Parathyroid adenoma (tissue), 2 donors: ENCODE data around the gene NHS.

Source experiments
- H2AFZ ChIP-seq: fragments of 300-600 bp; sonication (generic); one replicate; pipeline ENCODE4 v1.7.0; 2017; ENCODE audit warnings: antibody characterized with exemption, mild to moderate bottlenecking
- H3K27ac ChIP-seq: fragments of 300-600 bp; sonication (generic); one replicate; pipeline ENCODE4 v1.7.0; 2017
- H3K27me3 ChIP-seq: fragments of 300-600 bp; sonication (generic); one replicate; pipeline ENCODE4 v1.7.0; 2017; ENCODE audit warnings: low read length; ENCODE audit not compliant: control insufficient read depth, insufficient read depth
- H3K36me3 ChIP-seq: fragments of 300-600 bp; sonication (generic); one replicate; pipeline ENCODE4 v1.7.0; 2017; ENCODE audit warnings: low read length; ENCODE audit not compliant: control insufficient read depth, insufficient read depth
- H3K4me1 ChIP-seq: fragments of 300-600 bp; sonication (generic); one replicate; pipeline ENCODE4 v1.7.0; 2017; ENCODE audit warnings: control low read depth
- H3K4me2 ChIP-seq: fragments of 300-600 bp; sonication (generic); one replicate; pipeline ENCODE4 v1.7.0; 2017; ENCODE audit warnings: low read length
- H3K4me3 ChIP-seq: fragments of 300-600 bp; sonication (generic); one replicate; pipeline ENCODE4 v1.7.0; 2017; ENCODE audit warnings: low read depth, low read length
- H3K79me2 ChIP-seq: fragments of 300-600 bp; sonication (generic); one replicate; pipeline ENCODE4 v1.7.0; 2017; ENCODE audit warnings: control low read depth
- H3K9ac ChIP-seq: fragments of 300-600 bp; sonication (generic); one replicate; pipeline ENCODE4 v1.7.0; 2017; ENCODE audit warnings: mild to moderate bottlenecking
- H3K9me3 ChIP-seq: fragments of 300-600 bp; sonication (generic); one replicate; pipeline ENCODE4 v1.7.0; 2017; ENCODE audit warnings: low read length; ENCODE audit not compliant: control insufficient read depth
- TF ChIP-seq, protein P1 (sequence below): fragments of 300-600 bp; sonication (generic); IDR thresholded peaks from one replicate; pipeline ENCODE4 v1.7.0; 2017; ENCODE audit warnings: antibody characterized with exemption, mild to moderate bottlenecking
- donor health status: primary hyperparathyroidism.

The NHS gene

DNA sequence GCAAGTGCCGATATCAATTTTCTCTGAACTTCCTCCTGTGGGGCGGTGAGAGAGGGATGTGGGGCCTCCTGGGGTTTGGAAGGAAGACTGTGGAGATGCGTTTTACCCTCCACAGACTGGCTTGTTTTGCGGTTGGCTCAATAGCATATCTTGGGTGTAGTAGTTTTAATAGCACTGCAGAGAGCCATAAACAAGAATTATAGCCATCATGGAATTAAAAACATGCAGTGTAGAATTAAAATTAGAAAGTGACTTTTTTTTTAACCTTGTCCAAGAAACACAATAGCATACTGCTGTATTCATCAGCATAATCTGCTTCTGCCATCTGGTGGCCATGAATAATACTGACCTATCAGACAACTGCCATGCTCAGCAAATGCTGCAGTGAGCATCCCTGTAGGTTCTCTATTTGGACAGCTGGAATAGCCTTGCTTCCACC is 315.0 kb downstream of the NHS start:
- Histone ChIP-seq H3K27me3 (no peaks in the 10 kb centered on the region), H3K79me2 (no peaks in the 10 kb centered on the region), H3K9me3 (no peaks in the 10 kb centered on the region), H3K36me3 (no peaks in the 10 kb centered on the region), H3K4me3 (no peak overlapping the region), H2AFZ (no peak overlapping the region), H3K27ac (no peak overlapping the region), H3K9ac (no peak overlapping the region), H3K4me1 (no peaks in the 10 kb centered on the region), H3K4me2 (no peak overlapping the region)
- TF ChIP-seq, protein P1, sequence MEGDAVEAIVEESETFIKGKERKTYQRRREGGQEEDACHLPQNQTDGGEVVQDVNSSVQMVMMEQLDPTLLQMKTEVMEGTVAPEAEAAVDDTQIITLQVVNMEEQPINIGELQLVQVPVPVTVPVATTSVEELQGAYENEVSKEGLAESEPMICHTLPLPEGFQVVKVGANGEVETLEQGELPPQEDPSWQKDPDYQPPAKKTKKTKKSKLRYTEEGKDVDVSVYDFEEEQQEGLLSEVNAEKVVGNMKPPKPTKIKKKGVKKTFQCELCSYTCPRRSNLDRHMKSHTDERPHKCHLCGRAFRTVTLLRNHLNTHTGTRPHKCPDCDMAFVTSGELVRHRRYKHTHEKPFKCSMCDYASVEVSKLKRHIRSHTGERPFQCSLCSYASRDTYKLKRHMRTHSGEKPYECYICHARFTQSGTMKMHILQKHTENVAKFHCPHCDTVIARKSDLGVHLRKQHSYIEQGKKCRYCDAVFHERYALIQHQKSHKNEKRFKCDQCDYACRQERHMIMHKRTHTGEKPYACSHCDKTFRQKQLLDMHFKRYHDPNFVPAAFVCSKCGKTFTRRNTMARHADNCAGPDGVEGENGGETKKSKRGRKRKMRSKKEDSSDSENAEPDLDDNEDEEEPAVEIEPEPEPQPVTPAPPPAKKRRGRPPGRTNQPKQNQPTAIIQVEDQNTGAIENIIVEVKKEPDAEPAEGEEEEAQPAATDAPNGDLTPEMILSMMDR, result peak; percentile 60

DNA sequence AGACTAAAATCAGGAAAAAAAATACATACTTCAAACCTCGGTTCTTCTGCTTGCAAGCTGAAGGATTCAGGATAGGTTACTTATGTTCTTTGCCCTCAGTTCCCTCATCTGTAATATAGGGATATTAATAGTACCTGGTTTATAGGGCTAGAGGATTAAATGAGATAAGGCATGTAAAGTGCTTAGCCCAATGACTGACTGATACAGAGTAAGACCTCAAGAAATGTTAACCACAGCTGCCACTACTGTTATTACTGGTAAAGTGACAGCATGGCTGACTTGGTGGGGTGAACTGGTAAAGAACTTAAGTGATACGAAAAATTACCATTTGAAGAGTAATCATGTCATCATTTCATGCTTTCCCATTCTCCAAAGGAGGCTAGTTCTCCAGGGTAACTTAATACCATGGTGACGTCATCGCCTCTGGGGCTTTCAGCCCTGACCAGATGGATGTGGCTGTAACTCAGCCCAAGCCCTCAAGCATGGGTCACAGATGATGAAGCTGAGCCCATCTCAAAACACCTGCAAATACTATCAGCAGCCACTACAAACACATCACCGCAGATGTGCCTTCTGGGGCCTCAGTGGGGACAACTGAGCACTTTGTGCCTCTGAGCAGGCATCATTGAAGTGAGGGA is 317.8 kb downstream of the NHS start:
- Histone ChIP-seq H3K4me1 (no peaks in the 10 kb centered on the region), H3K27ac (no peak overlapping the region), H3K9ac (no peak overlapping the region), H3K4me3 (no peak overlapping the region), H3K36me3 (no peaks in the 10 kb centered on the region), H3K9me3 (no peaks in the 10 kb centered on the region), H3K27me3 (no peaks in the 10 kb centered on the region), H2AFZ (no peak overlapping the region), H3K79me2 (no peaks in the 10 kb centered on the region), H3K4me2 (no peak overlapping the region)
- TF ChIP-seq, protein P1, result no peak

DNA sequence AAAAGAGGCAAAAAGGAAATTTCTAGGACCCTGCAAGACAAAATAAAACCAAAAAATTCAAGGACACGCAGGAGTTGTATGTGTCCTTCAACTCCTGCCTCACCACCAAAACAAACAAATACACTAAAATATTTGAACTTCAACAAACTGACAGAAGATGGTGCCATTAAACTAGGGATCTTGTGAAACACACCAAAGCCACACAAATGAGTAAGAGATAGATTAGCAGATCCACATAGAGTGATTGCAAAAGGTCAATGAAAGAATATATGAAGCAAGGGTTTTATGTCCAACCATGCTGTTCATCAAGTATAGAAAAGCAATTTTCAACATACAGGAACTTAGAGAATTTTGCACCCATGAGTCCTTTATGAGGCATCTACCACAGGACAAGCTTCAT is 322.2 kb downstream of the NHS start:
- H3K9me3 ChIP-seq, result no peaks in the 10 kb centered on the region
- H3K4me1 ChIP-seq, result no peaks in the 10 kb centered on the region
- no peaks in the 10 kb centered on the region for H3K27me3 ChIP-seq
- H3K27ac ChIP-seq, result no peak overlapping the region
- no peak overlapping the region for H3K9ac ChIP-seq
- no peak overlapping the region for H3K4me2 ChIP-seq
- H3K36me3 ChIP-seq, result no peaks in the 10 kb centered on the region
- TF ChIP-seq, protein P1, result no peak
- no peak overlapping the region for H3K4me3 ChIP-seq
- H2AFZ ChIP-seq, result peak overlapping the region; percentile 8
- H3K79me2 ChIP-seq, result no peaks in the 10 kb centered on the region

DNA sequence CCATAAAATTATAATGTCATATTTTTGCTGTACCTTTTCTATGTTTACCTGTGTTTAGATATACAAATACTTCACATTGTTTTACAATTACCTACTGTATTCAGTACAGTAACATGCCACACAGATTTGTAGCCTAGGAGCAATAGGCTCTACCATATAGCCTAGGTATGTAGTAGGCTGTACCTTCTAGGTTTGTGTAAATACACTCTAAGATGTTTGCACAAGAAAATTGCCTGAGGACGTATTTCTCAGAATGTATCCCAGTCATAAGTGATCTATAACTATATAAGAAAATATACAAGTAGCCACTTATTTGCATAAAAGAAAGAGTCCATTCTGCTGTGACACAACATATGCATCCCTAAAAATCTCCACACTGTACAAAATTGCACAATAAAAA is 326.0 kb downstream of the NHS start:
- Histone ChIP-seq H3K9me3 (no peaks in the 10 kb centered on the region), H3K4me1 (no peaks in the 10 kb centered on the region), H3K4me2 (no peak overlapping the region), H3K27ac (no peak overlapping the region), H3K27me3 (no peaks in the 10 kb centered on the region), H3K36me3 (no peaks in the 10 kb centered on the region), H2AFZ (no peak overlapping the region), H3K79me2 (no peaks in the 10 kb centered on the region), H3K4me3 (no peak overlapping the region), H3K9ac (no peak overlapping the region)
- TF ChIP-seq, protein P1, result no peak

DNA sequence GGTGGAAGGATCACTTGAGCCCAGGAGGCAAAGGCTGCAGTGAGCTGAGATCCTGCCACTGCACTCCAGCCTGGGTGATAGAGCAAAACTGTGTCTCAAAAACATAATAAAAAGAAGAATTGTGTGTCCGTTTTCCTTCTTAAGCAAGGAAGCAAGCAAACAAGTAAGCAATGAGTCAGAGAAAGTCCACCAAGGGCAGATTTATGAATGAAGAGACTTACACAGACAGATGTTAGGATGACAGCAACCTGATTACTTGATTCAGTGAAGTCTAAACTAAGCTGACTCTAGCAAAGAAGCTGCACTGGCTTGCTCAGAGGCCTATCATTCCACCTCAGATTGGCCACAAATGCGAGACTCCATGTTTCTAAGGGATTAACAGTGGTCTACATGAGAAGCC is 328.2 kb downstream of the NHS start:
- no peaks in the 10 kb centered on the region for H3K36me3 ChIP-seq
- H3K4me3 ChIP-seq, result no peak overlapping the region
- no peak overlapping the region for H2AFZ ChIP-seq
- H3K27me3 ChIP-seq, result no peaks in the 10 kb centered on the region
- H3K79me2 ChIP-seq, result no peaks in the 10 kb centered on the region
- H3K27ac ChIP-seq, result no peak overlapping the region
- H3K9ac ChIP-seq, result no peak overlapping the region
- TF ChIP-seq, protein P1, result no peak
- H3K4me2 ChIP-seq, result no peak overlapping the region
- no peaks in the 10 kb centered on the region for H3K9me3 ChIP-seq
- no peaks in the 10 kb centered on the region for H3K4me1 ChIP-seq
